ENCODE data around the gene MYLK. TPM values are rescaled to one million over a fixed set of nuclear protein-coding genes. Genes with fewer than 3 reads are reported as not detected.

MYLK gene
- total and polyA plus RNA-seq, 2 of the 4 experiments (the other 2 are of a cell fraction) = 299 to 484 TPM

DNA sequence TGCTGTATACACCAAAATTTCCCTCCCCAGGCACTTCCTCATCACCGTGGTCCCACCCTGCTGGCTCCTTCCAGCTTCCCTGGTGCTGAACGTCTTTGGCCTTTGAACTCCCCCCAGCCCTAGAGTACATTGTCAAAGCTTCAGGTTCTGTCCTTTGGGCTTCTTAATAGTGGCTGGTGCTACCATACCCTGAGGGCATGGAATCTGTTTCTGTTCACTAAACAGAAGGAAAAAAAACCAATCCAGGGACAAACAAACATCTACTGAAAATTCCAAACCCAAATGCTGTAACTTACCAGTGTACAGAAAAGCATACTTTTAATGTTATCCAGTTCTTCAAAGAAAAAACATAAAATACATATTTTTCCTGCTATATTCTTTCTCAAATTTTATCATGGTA lies 148.7 kb downstream of the MYLK start:
- POLR2A ChIA-PET (ENCODE audit: unreplicated experiment) = no interaction called here
- no peak for ATAC-seq (ENCODE audit: low read depth)
- intact Hi-C loops (cut with micrococcal nuclease) = no loop called here

More for the DNA sequence above, 148.7 kb downstream of the MYLK start:
- Histone ChIP-seq H3K4me1 (ENCODE audit: control insufficient read depth, insufficient read depth, low read length) (peaks cover 42% of the 10 kb centered on the region), H2AFZ (replicated peaks; ENCODE audit: low read length, poor library complexity) (no peak overlapping the region), H3K4ac (ENCODE audit: low read depth, low read length) (peak overlapping the region; percentile 100), H3K9me3 (ENCODE audit: control insufficient read depth, insufficient read depth, low read length) (no peaks in the 10 kb centered on the region), H3K14ac (replicated peaks; ENCODE audit: low read depth, low read length) (peak overlapping the region; percentile 97), H4K5ac (ENCODE audit: low read depth, low read length) (peak overlapping the region; percentile 97), H3K27me3 (ENCODE audit: control insufficient read depth, insufficient read depth, low read length) (no peaks in the 10 kb centered on the region), H3K9ac (ENCODE audit: low read depth, low read length) (no peak overlapping the region), H3K18ac (ENCODE audit: low read depth, low read length) (peak overlapping the region; percentile 98), H3K9me1 (ENCODE audit: insufficient read depth, low read length) (peaks cover 47% of the 10 kb centered on the region), H2AK9ac (replicated peaks; ENCODE audit: low read depth, low read length, poor library complexity) (no peak overlapping the region), H2BK120ac (ENCODE audit: low read depth, low read length) (peak overlapping the region; percentile 99), H3K4me2 (ENCODE audit: low read depth, low read length) (no peak overlapping the region), H2AK5ac (ENCODE audit: low read depth, low read length) (peak overlapping the region; percentile 100), H2BK5ac (ENCODE audit: low read depth, low read length, poor library complexity, severe bottlenecking) (peak overlapping the region; percentile 99), H4K91ac (ENCODE audit: insufficient read depth, low read depth, low read length) (peak overlapping the region; percentile 100), H4K8ac (ENCODE audit: low read depth in 2 of 2, low read length in 2 of 2) (peak overlapping the region; percentile 88 to 98), H2BK15ac (ENCODE audit: low read depth, low read length) (peak overlapping the region; percentile 99; the same call in 2 of the 3 replicates), H3K23ac (ENCODE audit: low read depth, low read length) (peak overlapping the region; percentile 96), H3K79me1 (ENCODE audit: low read depth in 1 of 2, low read length in 2 of 2) (peaks cover 26 to 71% of the 10 kb centered on the region in 2 experiments), H3K27ac (ENCODE audit: insufficient read depth, low read length) (peak overlapping the region; percentile 80; the same call in 1 of the 2 replicates), H3K56ac (ENCODE audit: extremely low read depth, insufficient read depth, low read length) (peak overlapping the region; percentile 98; the same call in 1 of the 2 replicates), H4K20me1 (ENCODE audit: insufficient read depth, low read length) (no peaks in the 10 kb centered on the region), H3K36me3 (ENCODE audit: control insufficient read depth, insufficient read depth, low read length) (peaks cover 63% of the 10 kb centered on the region), H2BK20ac (ENCODE audit: low read depth, low read length) (peak overlapping the region; percentile 99), H3K4me3 (ENCODE audit: insufficient read depth, low read depth, low read length) (no peak overlapping the region)
- no CpG with 5 or more reads among the region's 2 CpGs for WGBS, 2 experiments (ENCODE audit: extremely low coverage in 2 of 2, insufficient read length in 1 of 2)
- dilution Hi-C loops (cut with HindIII; ENCODE audit: low sequenced_read_pairs, unreplicated experiment) (no loop called here), in situ Hi-C loops (cut with MboI; ENCODE audit: low sequenced_read_pairs) (no loop called here)
- CTCF ChIA-PET = no interaction called here
- BruUV-seq (replicated peaks) = no TSS peak
- TF ChIP-seq RFX5 (IDR thresholded peaks at IDR 0.05; ENCODE audit: low read depth, low read length) = no peak
- TF ChIP-seq, protein P1, sequence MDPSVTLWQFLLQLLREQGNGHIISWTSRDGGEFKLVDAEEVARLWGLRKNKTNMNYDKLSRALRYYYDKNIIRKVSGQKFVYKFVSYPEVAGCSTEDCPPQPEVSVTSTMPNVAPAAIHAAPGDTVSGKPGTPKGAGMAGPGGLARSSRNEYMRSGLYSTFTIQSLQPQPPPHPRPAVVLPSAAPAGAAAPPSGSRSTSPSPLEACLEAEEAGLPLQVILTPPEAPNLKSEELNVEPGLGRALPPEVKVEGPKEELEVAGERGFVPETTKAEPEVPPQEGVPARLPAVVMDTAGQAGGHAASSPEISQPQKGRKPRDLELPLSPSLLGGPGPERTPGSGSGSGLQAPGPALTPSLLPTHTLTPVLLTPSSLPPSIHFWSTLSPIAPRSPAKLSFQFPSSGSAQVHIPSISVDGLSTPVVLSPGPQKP (IDR thresholded peaks at IDR 0.05; ENCODE audit: borderline replicate concordance, low read depth, low read length) = no peak
- no peak for TF ChIP-seq RCOR1 (IDR thresholded peaks at IDR 0.05; ENCODE audit: insufficient replicate concordance, low read length)
- TF ChIP-seq FOS (IDR thresholded peaks at IDR 0.05; ENCODE audit: low read depth, low read length) = no peak
- no peak for TF ChIP-seq MXI1 (IDR thresholded peaks at IDR 0.05; ENCODE audit: borderline replicate concordance, low read depth, low read length)
- no peak for TF ChIP-seq CEBPB (IDR thresholded peaks at IDR 0.05; ENCODE audit: low read depth, low read length)
- no peak for TF ChIP-seq POLR2A (IDR thresholded peaks at IDR 0.05; ENCODE audit: low read depth, low read length)
- no peak for DNase-seq

Measured in IMR-90 (cell line).